GM21723 (cell line): ENCODE measurements around the gene NPPA.
"Not testable (repeated sequence)": the region's sequence is repeated elsewhere in the genome, so short reads cannot be mapped to it uniquely, and the experiment has no call there.

Experiments used
- ATAC-seq: cut with Tn5 transposase; IDR thresholded peaks from one replicate; pipeline ENCODE4 v1.9.1; 2021; ENCODE audit warnings: mild to moderate bottlenecking, moderate library complexity; ENCODE audit not compliant: unreplicated experiment

Gene NPPA

DNA sequence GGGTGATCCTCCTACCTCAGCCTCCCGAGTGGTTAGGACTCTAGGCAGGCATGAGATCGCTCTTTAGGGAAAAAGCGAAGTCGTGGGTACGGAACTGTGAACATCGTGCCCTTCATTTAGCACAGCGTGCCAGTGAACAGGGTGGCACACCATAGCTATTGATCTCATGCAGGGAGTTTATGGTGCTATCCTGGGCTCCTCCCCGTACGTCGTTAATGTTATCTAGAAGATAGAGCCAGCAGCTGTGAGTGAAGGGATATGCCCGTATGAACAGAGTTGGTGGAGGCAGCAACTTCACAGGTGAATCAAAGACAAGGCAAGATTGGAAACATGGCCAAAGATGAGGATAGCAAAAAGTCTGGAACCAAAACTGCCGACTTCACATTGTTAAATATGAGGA lies 30.4 kb downstream of the NPPA start:
- ATAC-seq, result no peak

DNA sequence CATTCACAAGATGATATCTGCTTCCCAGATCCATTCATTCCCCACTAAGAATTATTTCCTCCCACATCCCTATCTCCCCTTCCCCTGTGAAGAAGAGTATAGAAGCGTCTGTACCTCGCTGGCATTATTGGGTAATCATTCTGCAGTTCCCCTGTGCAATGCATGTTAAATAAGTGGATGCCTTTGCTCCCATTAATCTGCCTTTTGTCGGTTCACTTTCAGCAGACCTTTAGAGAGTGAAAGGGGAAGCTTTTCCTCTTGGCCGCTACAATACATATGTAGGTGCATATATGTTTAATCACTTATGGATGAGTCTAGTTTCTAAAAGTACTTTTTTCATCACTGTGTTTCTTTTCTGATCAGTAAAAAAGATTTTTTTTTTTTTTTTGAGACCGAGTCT lies 34.6 kb downstream of the NPPA start:
- no peak for ATAC-seq

- no peak for ATAC-seq
Observed at GRCh38 chr1:11807133-11807532, 40.5 kb downstream of the NPPA start.

GRCh38 chr1:11806307-11806936 lies 41.2 kb downstream of the NPPA start:
- peak; percentile 47 for ATAC-seq

- peak; percentile 81 for ATAC-seq
Observed at GRCh38 chr1:11805422-11806306, 41.9 kb downstream of the NPPA start, which contains the start of the genes CLCN6 and MTHFR. TSS of gene CLCN6 (plus strand) at chr1:11806191. CDS start at chr1:11806263, 72 bp downstream. TSS of gene MTHFR (minus strand) at chr1:11805964. CDS start at chr1:11803116, 2,848 bp downstream.

DNA sequence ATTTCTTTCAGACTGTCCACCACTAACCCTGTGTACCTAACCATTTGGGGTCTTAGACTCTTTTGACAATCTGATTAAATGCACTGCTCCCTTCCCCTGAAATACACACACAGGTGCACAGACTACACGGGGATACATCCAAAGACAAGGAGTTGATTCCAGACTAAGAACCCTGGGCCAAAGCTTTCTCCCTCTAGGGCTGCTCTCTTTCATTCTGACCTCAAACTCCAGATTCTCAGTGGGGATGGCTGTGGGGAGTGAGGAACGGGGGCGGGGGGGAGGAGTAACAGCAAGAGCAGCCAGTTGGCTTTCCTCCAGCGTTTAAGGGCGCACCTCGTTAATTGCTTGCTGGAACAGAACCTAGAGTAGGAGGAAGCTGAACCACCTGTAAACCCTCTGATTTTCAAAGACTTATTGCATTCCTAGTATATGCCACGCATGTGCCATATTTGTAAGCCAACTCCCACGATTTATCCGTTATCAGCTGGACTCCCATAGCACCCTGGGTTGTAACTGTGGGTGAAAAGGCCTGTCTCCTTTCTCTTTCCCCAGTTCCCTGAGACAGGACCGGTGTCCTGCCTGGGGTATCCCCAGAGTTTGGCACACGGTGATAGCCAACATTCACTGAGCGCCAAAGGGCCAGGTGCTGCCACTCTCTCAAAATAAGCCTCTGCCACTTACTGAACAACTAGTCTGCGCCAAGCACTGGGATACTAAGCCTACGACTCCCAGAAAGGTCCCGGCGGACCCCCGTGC lies 42.7 kb downstream of the NPPA start:
- no peak for ATAC-seq

- not testable (repeated sequence) for ATAC-seq
Observed at GRCh38 chr1:11803924-11804665, 43.5 kb downstream of the NPPA start.

DNA sequence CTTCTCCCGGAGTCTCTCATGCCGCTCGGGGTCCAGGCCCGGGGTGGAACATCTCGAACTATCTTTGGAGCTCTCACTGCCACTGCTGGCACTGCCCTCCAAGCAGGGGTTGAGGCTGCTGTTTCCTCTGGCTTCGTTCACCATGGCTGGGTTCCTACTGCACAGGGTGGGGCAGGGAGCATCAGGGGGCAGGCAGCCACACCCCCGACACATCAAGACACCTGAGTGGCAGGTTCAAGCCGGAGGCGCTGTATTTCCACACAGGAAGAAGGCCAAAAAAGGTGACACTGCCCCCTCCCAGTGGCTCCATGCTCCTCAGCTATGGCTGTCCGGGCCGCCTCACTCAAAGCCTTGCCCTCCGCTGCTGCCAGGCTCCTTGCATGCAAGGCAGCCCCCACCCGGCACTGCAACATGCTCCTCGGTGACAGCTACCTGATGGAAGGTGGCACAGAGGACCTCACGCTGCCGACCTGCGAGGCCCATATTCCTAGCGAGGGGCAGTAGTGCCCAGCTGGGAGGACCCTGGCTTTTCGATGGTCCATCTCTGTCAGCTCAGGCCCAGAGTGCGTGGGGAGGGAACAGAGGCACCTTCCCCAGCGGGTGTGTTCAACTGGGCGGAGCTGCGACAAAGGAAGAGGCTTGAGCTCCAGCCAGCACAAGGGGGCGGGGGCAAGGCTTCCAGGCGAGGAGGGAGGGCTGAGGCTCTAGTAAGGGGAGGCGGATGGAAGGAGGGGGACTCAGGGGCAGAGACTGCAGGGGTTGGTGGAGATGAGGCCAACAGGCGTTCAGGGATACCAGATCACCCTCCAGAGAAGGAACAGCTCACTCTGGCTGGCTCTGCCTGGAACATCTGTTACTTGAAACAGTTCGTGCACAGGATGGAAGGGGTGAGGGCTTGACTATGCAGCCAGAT lies 44.4 kb downstream of the NPPA start:
- ATAC-seq, result no peak

- no peak for ATAC-seq
Observed at GRCh38 chr1:11802616-11802972, 45.0 kb downstream of the NPPA start.

- no peak for ATAC-seq
Observed at GRCh38 chr1:11800756-11801433, 46.7 kb downstream of the NPPA start.

DNA sequence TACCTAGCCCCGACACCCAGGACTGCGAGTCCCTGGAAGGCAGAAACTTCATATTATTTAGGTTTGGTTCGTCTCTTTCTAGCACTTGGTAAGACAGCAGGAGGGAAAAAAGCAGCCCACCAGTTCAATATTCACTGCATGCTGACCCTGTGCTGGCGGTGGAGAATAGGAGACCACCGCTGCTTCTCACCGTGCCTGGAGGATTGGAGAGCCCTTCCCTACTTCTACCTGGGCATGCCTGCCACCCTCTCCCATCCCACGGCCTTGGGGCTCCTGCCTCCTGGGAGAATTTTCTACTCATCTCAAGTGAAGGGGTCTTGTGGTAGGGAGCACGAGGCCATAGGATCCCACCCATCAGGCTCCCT lies 47.2 kb downstream of the NPPA start:
- ATAC-seq, result no peak

- ATAC-seq, result no peak
Observed at GRCh38 chr1:11799896-11800295, 47.7 kb downstream of the NPPA start.

DNA sequence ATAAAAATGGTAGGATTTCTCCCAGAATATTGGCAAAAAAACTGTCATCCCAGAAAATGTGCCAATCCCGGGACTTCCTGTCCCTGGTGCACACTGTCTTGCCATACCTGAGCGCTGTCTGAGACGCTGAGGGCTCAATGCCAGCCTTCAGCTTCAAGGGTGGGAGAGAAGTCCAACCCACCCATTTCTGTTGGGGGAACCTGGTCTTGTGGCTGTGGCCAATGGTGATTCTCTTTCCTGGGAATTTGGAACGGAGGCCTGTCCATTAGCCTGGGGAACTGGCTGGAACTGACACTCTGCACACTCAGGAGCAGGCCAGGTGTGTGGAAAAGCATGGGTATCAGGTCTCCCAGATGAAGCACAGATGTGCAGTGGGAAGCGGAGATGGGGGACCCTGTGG lies 48.5 kb downstream of the NPPA start:
- no peak for ATAC-seq

DNA sequence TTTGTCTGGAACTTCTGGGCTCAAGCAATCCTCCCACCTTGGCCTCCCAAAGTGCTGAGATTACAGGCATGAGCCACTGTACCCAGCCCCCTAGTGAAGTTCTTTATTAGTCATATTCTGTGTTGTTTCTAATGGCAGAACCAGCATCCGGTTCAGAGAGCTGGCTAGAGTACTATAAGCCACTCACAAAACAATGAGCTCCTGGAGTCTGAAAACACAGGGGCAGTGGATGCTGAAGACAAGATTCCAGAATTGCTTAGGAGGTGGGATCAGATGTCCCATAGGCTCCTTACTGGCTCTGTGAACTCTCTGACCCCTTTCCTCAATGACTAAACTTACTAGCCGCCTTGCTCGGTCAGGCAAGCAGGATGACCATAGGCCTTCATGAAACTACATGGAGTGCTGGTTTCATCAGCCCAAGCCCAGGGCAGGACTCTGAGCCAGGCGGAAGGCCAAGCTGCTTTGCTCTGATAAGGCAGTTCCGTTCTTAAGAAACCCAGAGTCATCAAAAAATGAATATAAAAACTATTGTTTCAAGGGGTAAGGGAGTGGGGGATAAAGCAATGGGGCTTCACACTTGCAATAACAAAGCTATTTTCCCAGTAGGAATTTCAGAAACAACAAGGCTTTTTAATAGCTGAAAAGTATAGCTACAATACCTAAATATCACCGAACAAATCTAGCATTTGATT lies 49.9 kb downstream of the NPPA start:
- ATAC-seq, result no peak

DNA sequence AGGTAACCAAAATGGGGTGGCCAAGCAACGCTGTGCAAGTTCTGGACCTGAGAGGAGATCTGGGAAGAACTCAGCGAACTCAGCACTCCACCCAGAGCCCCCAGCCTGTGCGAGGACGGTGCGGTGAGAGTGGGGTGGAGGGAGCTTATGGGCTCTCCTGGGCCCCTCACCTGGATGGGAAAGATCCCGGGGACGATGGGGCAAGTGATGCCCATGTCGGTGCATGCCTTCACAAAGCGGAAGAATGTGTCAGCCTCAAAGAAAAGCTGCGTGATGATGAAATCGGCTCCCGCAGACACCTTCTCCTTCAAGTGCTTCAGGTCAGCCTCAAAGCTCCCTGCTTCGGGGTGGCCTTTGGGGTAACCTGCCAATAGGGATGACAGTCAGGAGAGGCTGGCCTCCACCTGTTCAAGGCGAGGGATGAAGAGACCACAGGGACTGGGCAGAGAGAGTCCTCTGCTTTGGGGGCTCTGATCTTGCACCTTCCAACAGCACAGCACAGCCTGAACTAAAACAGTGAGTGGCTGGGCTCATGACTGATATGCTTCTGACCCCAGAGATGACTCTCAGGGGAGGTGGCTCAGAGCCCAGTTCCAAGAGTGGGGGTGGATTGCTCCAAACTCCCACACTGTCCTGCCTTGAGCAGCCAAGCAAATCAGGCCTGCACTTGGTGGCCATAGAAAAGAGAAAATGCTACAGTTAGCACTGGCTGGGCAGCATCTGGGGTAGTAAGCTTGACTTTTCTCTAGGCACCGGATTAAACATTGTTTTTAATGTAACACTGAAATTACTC lies 51.4 kb downstream of the NPPA start:
- ATAC-seq, result no peak
